ENCODE data around the gene IRF8.
"Not testable (repeated sequence)": the region's sequence is repeated elsewhere in the genome, so short reads cannot be mapped to it uniquely, and the experiment has no call there.

Gene IRF8

GRCh38 chr16:85856079-85856478 lies 42.9 kb upstream of the IRF8 start:
- Histone ChIP-seq H3F3A (ENCODE audit: control insufficient read depth, insufficient read depth) (no peaks in the 10 kb centered on the region), H3K79me2 (ENCODE audit: control insufficient read depth, low read length) (no peaks in the 10 kb centered on the region), H3K9me3 (ENCODE audit: control insufficient read depth, insufficient read depth, low read length) (peaks cover 3% of the 10 kb centered on the region; the same call in 1 of the 2 replicates), H3K36me3 (ENCODE audit: control insufficient read depth, low read length) (no peaks in the 10 kb centered on the region), H4K20me1 (ENCODE audit: control insufficient read depth, insufficient read depth, low read depth, low read length) (no peaks in the 10 kb centered on the region), H3K27me3 (ENCODE audit: control insufficient read depth, low read length) (no peaks in the 10 kb centered on the region), H3K9me2 (replicated peaks; ENCODE audit: control insufficient read depth, low read length) (no peaks in the 10 kb centered on the region), H3K4me3 (ENCODE audit: low read length) (no peak overlapping the region), H3K27ac (ENCODE audit: low read depth, low read length) (no peak overlapping the region), H3K4me2 (ENCODE audit: low read length) (no peak overlapping the region), H3K4me1 (ENCODE audit: control insufficient read depth, low read length) (peaks cover 53% of the 10 kb centered on the region)
- TF ChIP-seq, protein P1, sequence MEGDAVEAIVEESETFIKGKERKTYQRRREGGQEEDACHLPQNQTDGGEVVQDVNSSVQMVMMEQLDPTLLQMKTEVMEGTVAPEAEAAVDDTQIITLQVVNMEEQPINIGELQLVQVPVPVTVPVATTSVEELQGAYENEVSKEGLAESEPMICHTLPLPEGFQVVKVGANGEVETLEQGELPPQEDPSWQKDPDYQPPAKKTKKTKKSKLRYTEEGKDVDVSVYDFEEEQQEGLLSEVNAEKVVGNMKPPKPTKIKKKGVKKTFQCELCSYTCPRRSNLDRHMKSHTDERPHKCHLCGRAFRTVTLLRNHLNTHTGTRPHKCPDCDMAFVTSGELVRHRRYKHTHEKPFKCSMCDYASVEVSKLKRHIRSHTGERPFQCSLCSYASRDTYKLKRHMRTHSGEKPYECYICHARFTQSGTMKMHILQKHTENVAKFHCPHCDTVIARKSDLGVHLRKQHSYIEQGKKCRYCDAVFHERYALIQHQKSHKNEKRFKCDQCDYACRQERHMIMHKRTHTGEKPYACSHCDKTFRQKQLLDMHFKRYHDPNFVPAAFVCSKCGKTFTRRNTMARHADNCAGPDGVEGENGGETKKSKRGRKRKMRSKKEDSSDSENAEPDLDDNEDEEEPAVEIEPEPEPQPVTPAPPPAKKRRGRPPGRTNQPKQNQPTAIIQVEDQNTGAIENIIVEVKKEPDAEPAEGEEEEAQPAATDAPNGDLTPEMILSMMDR (IDR thresholded peaks at IDR 0.05; ENCODE audit: low read depth, low read length, poor library complexity, severe bottlenecking) = no peak
- TF ChIP-seq EZH2phosphoT487 (IDR thresholded peaks at IDR 0.05; ENCODE audit: borderline replicate concordance, low read length) = no peak

GRCh38 chr16:85856585-85856984 lies 42.4 kb upstream of the IRF8 start:
- Histone ChIP-seq H3K36me3 (ENCODE audit: control insufficient read depth, low read length) (no peaks in the 10 kb centered on the region), H3K9me2 (replicated peaks; ENCODE audit: control insufficient read depth, low read length) (no peaks in the 10 kb centered on the region), H3K27me3 (ENCODE audit: control insufficient read depth, low read length) (no peaks in the 10 kb centered on the region), H3K4me2 (ENCODE audit: low read length) (no peak overlapping the region), H3K4me3 (ENCODE audit: low read length) (no peak overlapping the region), H3F3A (ENCODE audit: control insufficient read depth, insufficient read depth) (no peaks in the 10 kb centered on the region), H3K4me1 (ENCODE audit: control insufficient read depth, low read length) (peaks cover 53% of the 10 kb centered on the region), H3K27ac (ENCODE audit: low read depth, low read length) (no peak overlapping the region), H3K79me2 (ENCODE audit: control insufficient read depth, low read length) (no peaks in the 10 kb centered on the region), H3K9me3 (ENCODE audit: control insufficient read depth, insufficient read depth, low read length) (peaks cover 3% of the 10 kb centered on the region; the same call in 1 of the 2 replicates), H4K20me1 (ENCODE audit: control insufficient read depth, insufficient read depth, low read depth, low read length) (no peaks in the 10 kb centered on the region)
- TF ChIP-seq, protein P1 (IDR thresholded peaks at IDR 0.05; ENCODE audit: low read depth, low read length, poor library complexity, severe bottlenecking) = no peak
- TF ChIP-seq EZH2phosphoT487 (IDR thresholded peaks at IDR 0.05; ENCODE audit: borderline replicate concordance, low read length) = no peak

GRCh38 chr16:85857406-85857805 lies 41.6 kb upstream of the IRF8 start:
- Histone ChIP-seq H3K27me3 (ENCODE audit: control insufficient read depth, low read length) (no peaks in the 10 kb centered on the region), H3K4me2 (ENCODE audit: low read length) (no peak overlapping the region), H3K36me3 (ENCODE audit: control insufficient read depth, low read length) (no peaks in the 10 kb centered on the region), H3K79me2 (ENCODE audit: control insufficient read depth, low read length) (no peaks in the 10 kb centered on the region), H3K4me3 (ENCODE audit: low read length) (no peak overlapping the region), H3F3A (ENCODE audit: control insufficient read depth, insufficient read depth) (no peaks in the 10 kb centered on the region), H4K20me1 (ENCODE audit: control insufficient read depth, insufficient read depth, low read depth, low read length) (no peaks in the 10 kb centered on the region), H3K27ac (ENCODE audit: low read depth, low read length) (no peak overlapping the region), H3K9me3 (ENCODE audit: control insufficient read depth, insufficient read depth, low read length) (peaks cover 3% of the 10 kb centered on the region; the same call in 1 of the 2 replicates), H3K4me1 (ENCODE audit: control insufficient read depth, low read length) (peaks cover 53% of the 10 kb centered on the region), H3K9me2 (replicated peaks; ENCODE audit: control insufficient read depth, low read length) (no peaks in the 10 kb centered on the region)
- TF ChIP-seq EZH2phosphoT487 (IDR thresholded peaks at IDR 0.05; ENCODE audit: borderline replicate concordance, low read length) = no peak
- TF ChIP-seq, protein P1 (IDR thresholded peaks at IDR 0.05; ENCODE audit: low read depth, low read length, poor library complexity, severe bottlenecking) = no peak

DNA sequence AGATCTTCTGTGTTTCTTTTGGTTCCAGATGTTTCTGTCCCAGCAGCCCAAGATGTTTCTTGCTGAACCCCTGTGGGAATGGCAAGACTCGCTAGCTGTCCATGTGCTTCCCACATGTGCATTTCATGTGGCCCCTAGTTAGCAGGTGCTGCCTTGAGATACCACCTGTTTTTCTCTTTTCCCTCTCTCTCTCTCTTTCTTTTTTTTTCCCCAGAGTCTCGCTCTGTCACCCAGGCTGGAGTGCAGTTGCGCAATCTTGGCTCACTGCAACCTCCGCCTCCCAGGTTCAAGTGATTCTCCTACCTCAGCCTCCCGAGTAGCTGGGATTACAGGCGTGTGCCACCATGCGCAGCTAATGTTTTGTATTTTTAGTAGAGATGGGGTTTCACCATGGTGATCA lies 40.4 kb upstream of the IRF8 start:
- not testable (repeated sequence) for H3K4me2 ChIP-seq (ENCODE audit: low read length); H3K9me3 ChIP-seq (ENCODE audit: control insufficient read depth, insufficient read depth, low read length); H3K79me2 ChIP-seq (ENCODE audit: control insufficient read depth, low read length); H3K9me2 ChIP-seq (replicated peaks; ENCODE audit: control insufficient read depth, low read length); H4K20me1 ChIP-seq (ENCODE audit: control insufficient read depth, insufficient read depth, low read depth, low read length); H3K36me3 ChIP-seq (ENCODE audit: control insufficient read depth, low read length); H3F3A ChIP-seq (ENCODE audit: control insufficient read depth, insufficient read depth); H3K4me3 ChIP-seq (ENCODE audit: low read length); H3K27me3 ChIP-seq (ENCODE audit: control insufficient read depth, low read length); H3K27ac ChIP-seq (ENCODE audit: low read depth, low read length)
- peaks cover 48% of the 10 kb centered on the region for H3K4me1 ChIP-seq (ENCODE audit: control insufficient read depth, low read length)

Measured in DOHH2 (cell line).